ENCODE results near the gene MAP1LC3B.

The MAP1LC3B gene

GRCh38 chr16:87432330-87432915 lies 40.3 kb downstream of the MAP1LC3B start:
- DNase-seq (ENCODE audit: low spot score) = no peak

- DNase-seq (ENCODE audit: low spot score) = no peak
Measured at GRCh38 chr16:87434146-87434667, 42.1 kb downstream of the MAP1LC3B start.

GRCh38 chr16:87435372-87436224 lies 43.5 kb downstream of the MAP1LC3B start:
- DNase-seq (ENCODE audit: low spot score) = no peak

- DNase-seq (ENCODE audit: low spot score) = no peak
Measured at GRCh38 chr16:87436225-87437172, 44.4 kb downstream of the MAP1LC3B start.

GRCh38 chr16:87437327-87437726 lies 45.2 kb downstream of the MAP1LC3B start:
- no peak for DNase-seq (ENCODE audit: low spot score)

- no peak for DNase-seq (ENCODE audit: low spot score)
Measured at GRCh38 chr16:87437911-87438610, 45.9 kb downstream of the MAP1LC3B start.

GRCh38 chr16:87438611-87438985 lies 46.5 kb downstream of the MAP1LC3B start:
- no peak for DNase-seq (ENCODE audit: low spot score)

GRCh38 chr16:87439926-87440325 lies 47.8 kb downstream of the MAP1LC3B start:
- DNase-seq (ENCODE audit: low spot score) = no peak

GRCh38 chr16:87441886-87442580 lies 49.9 kb downstream of the MAP1LC3B start:
- no peak for DNase-seq (ENCODE audit: low spot score)

- DNase-seq (ENCODE audit: low spot score) = no peak
Measured at GRCh38 chr16:87442581-87442966, 50.4 kb downstream of the MAP1LC3B start.

- no peak for DNase-seq (ENCODE audit: low spot score)
Measured at GRCh38 chr16:87443016-87443415, 50.9 kb downstream of the MAP1LC3B start.

GRCh38 chr16:87443964-87444363 lies 51.8 kb downstream of the MAP1LC3B start:
- no peak for DNase-seq (ENCODE audit: low spot score)

GRCh38 chr16:87445486-87445885 lies 53.4 kb downstream of the MAP1LC3B start:
- no peak for DNase-seq (ENCODE audit: low spot score)

- no peak for DNase-seq (ENCODE audit: low spot score)
Measured at GRCh38 chr16:87446479-87446878, 54.3 kb downstream of the MAP1LC3B start.

- DNase-seq (ENCODE audit: low spot score) = no peak
Measured at GRCh38 chr16:87447323-87447722, 55.2 kb downstream of the MAP1LC3B start.

GRCh38 chr16:87448866-87449265 lies 56.7 kb downstream of the MAP1LC3B start:
- no peak for DNase-seq (ENCODE audit: low spot score)

- no peak for DNase-seq (ENCODE audit: low spot score)
Measured at GRCh38 chr16:87451563-87452210, 59.6 kb downstream of the MAP1LC3B start.

GRCh38 chr16:87453326-87453725 lies 61.2 kb downstream of the MAP1LC3B start:
- DNase-seq (ENCODE audit: low spot score) = no peak

Data from HuH-7 (cell line).